Lower leg skin (tissue), 4 donors: Measurements from ENCODE around the gene MX2. TPM values are rescaled to one million over a fixed set of nuclear protein-coding genes. Genes with fewer than 3 reads are reported as not detected.

Experiments used
- DNase-seq, 2 donors: peaks; one replicate each; pipeline ENCODE4 v3.0.0-alpha.2; 2019; ENCODE audit warnings: low spot score in 2 of 2
- H3K4me3 ChIP-seq: fragments of 200-600 bp; sonication (generic); 2 replicates; pipeline ENCODE4 v1.5.1; 2017; ENCODE audit warnings: mild to moderate bottlenecking, low read depth; ENCODE audit not compliant: poor library complexity, severe bottlenecking
- CTCF ChIP-seq, 3 donors: fragments of 450-650 bp; IDR thresholded peaks; one replicate each; pipeline ENCODE4 v1.5.1; 2016; ENCODE audit warnings: antibody characterized with exemption in 3 of 3, mild to moderate bottlenecking in 3 of 3, moderate library complexity in 2 of 3
- POLR2A ChIP-seq, 2 donors: fragments of 450-650 bp; IDR thresholded peaks; one replicate each; pipeline ENCODE4 v1.6.1; 2016 to 2017; ENCODE audit warnings: antibody characterized with exemption in 2 of 2, mild to moderate bottlenecking in 1 of 2, moderate library complexity in 1 of 2
- WGBS, 2 donors: methylation state at CpG; one replicate each; pipeline ENCODE4 v1.1.5; 2018; 5-methylcytosine and 5-hydroxymethylcytosine counted together
- intact Hi-C: fragments of 100-400 bp; cut with DNase I; formaldehyde crosslinking; loops from one replicate; pipeline ENCODE4 v1.15.0; 2023; ENCODE audit warnings: low total_unique reads
- total RNA-seq, 4 donors: library from RNA; depleted of rRNA; stranded (reverse); fragments of >200 nt; gene quantifications; one replicate each; pipeline ENCODE4 v1.1.0, GENCODE V29; 2016

MX2 gene
- total RNA-seq, 4 donors from 2014 or later: 1.9 to 10.3 (median 6.0) TPM

GRCh38 chr21:41317458-41317857, 44.4 kb upstream of the MX2 start:
- intact Hi-C loops: no loop called here
- WGBS, 2 donors: 72 to 81% methylated on average over 10 of the region's 10 CpGs
- H3K4me3 ChIP-seq: no peak overlapping the region
- no peak for DNase-seq
- TF ChIP-seq CTCF (IDR thresholded peaks at IDR 0.05) (no peak), POLR2A (IDR thresholded peaks at IDR 0.05) (no peak)

- H3K4me3 ChIP-seq: no peak overlapping the region
- DNase-seq: no peak
- WGBS, 2 donors: 86 to 92% methylated on average over 8 to 9 of the region's 9 CpGs
- intact Hi-C loops: no loop called here
- TF ChIP-seq POLR2A (IDR thresholded peaks at IDR 0.05): no peak
- TF ChIP-seq CTCF (IDR thresholded peaks at IDR 0.05): no peak
These were observed 43.6 kb upstream of the MX2 start for GRCh38 chr21:41318218-41318617.

- TF ChIP-seq CTCF (IDR thresholded peaks at IDR 0.05): no peak
- no peak for DNase-seq
- H3K4me3 ChIP-seq: no peak overlapping the region
- 72 to 86% methylated on average over 7 of the region's 7 CpGs for WGBS, 2 donors
- intact Hi-C loops: no loop called here
These were observed 42.6 kb upstream of the MX2 start for GRCh38 chr21:41319273-41319672.

DNA sequence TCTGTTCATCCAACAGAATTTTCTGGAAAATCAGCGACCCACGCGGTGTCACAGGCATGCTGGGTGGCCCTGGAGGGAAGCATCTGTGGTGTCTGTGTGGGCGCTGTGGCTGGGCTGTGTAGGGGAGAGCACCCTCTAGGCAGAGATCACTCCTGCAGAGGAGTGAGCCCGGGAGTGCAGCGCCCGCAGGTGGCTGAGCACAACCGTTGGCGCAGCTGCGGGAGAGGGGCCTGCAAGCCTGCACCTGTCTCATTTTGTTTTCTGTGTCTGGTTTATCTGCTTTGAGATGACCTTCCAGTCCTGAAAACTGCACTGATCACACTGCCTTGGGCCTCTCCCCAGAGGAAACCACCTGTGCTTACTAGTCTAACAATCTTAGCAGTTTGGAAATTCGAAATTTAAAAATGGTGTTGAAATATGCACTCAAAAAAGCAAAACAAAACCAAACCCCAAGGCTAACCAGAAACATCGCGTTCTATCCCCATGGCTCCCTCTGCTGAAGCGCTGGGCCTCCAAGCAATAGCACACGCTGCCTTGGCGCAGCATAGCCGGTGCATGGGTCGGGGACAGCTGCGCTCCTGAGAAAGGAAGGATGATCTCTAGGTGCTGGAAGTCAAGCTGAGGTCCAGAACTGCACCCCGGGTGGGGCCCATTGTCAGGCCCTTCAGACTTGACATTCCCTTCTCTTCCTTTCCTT, 40.5 kb upstream of the MX2 start:
- no peak for TF ChIP-seq CTCF (IDR thresholded peaks at IDR 0.05)
- TF ChIP-seq POLR2A (IDR thresholded peaks at IDR 0.05): no peak
- DNase-seq: no peak

GRCh38 chr21:41321908-41322495, 39.8 kb upstream of the MX2 start:
- TF ChIP-seq POLR2A (IDR thresholded peaks at IDR 0.05): no peak
- TF ChIP-seq CTCF (IDR thresholded peaks at IDR 0.05): no peak
- DNase-seq: no peak
- no peak overlapping the region for H3K4me3 ChIP-seq
- 58 to 61% methylated on average over 7 of the region's 7 CpGs for WGBS, 2 donors
- intact Hi-C loops: no loop called here

More for the DNA sequence above, 40.5 kb upstream of the MX2 start:
- no peak overlapping the region for H3K4me3 ChIP-seq
- whole genome bisulfite sequencing, 2 donors: 72 to 79% methylated on average over 20 of the region's 20 CpGs
- intact Hi-C loops: no loop called here
